ENCODE data around the gene SETBP1.

SETBP1 gene

DNA sequence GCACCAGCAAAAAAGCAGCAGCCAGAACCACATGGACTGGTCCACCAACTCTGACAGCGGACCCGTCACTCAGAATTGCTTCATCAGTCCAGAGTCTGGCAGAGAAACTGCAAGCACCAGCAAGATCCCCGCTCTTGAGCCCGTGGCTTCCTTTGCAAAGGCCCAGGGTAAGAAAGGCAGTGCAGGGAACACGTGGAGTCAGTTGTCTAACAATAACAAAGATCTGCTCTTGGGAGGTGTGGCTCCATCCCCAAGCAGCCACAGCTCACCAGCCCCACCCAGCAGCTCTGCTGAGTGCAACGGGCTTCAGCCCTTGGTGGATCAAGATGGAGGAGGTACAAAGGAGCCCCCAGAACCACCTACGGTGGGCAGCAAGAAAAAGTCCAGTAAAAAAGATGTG is 269.3 kb downstream of the SETBP1 start:
- Mint-ChIP-seq H3K4me3 (no peak overlapping the region), H3K27ac (peak overlapping the region; percentile 26), H3K9me3 (no peaks in the 10 kb centered on the region), H3K36me3 (ENCODE audit: low read depth) (peaks cover 54% of the 10 kb centered on the region), H3K27me3 (ENCODE audit: low read depth, poor library complexity) (no peaks in the 10 kb centered on the region), H3K4me1 (peaks cover 56% of the 10 kb centered on the region)
- DNase-seq: no peak
- TF ChIP-seq, protein P1, sequence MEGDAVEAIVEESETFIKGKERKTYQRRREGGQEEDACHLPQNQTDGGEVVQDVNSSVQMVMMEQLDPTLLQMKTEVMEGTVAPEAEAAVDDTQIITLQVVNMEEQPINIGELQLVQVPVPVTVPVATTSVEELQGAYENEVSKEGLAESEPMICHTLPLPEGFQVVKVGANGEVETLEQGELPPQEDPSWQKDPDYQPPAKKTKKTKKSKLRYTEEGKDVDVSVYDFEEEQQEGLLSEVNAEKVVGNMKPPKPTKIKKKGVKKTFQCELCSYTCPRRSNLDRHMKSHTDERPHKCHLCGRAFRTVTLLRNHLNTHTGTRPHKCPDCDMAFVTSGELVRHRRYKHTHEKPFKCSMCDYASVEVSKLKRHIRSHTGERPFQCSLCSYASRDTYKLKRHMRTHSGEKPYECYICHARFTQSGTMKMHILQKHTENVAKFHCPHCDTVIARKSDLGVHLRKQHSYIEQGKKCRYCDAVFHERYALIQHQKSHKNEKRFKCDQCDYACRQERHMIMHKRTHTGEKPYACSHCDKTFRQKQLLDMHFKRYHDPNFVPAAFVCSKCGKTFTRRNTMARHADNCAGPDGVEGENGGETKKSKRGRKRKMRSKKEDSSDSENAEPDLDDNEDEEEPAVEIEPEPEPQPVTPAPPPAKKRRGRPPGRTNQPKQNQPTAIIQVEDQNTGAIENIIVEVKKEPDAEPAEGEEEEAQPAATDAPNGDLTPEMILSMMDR (IDR thresholded peaks at IDR 0.05): no peak

DNA sequence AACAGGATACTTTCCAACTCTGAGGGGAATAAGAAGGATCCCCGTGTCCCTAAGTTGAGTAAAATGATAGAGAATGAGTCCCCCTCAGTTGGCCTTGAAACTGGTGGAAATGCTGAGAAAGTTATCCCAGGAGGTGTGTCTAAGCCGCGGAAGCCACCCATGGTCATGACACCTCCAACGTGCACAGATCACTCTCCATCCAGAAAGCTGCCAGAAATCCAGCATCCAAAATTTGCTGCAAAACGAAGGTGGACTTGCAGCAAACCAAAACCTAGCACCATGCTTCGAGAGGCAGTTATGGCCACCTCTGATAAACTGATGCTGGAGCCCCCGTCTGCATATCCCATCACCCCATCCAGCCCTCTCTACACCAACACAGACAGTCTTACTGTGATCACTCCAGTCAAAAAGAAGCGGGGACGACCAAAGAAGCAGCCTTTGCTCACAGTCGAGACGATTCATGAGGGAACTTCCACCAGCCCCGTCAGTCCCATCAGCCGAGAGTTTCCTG is 270.1 kb downstream of the SETBP1 start:
- DNase-seq: no peak
- peaks cover 56% of the 10 kb centered on the region for H3K36me3 Mint-ChIP-seq (ENCODE audit: low read depth)
- peaks cover 48% of the 10 kb centered on the region for H3K4me1 Mint-ChIP-seq
- H3K27me3 Mint-ChIP-seq (ENCODE audit: low read depth, poor library complexity): peaks cover 3% of the 10 kb centered on the region
- TF ChIP-seq, protein P1 (IDR thresholded peaks at IDR 0.05): no peak
- H3K9me3 Mint-ChIP-seq: no peaks in the 10 kb centered on the region
- H3K4me3 Mint-ChIP-seq: no peak overlapping the region
- peak overlapping the region; percentile 43 for H3K27ac Mint-ChIP-seq

- Mint-ChIP-seq H3K4me1 (peaks cover 38% of the 10 kb centered on the region), H3K27ac (no peak overlapping the region), H3K27me3 (ENCODE audit: low read depth, poor library complexity) (peaks cover 3% of the 10 kb centered on the region), H3K4me3 (no peak overlapping the region), H3K9me3 (no peaks in the 10 kb centered on the region), H3K36me3 (ENCODE audit: low read depth) (peaks cover 66% of the 10 kb centered on the region)
- DNase-seq: no peak
- TF ChIP-seq, protein P1 (IDR thresholded peaks at IDR 0.05): no peak
These were observed 271.1 kb downstream of the SETBP1 start for GRCh38 chr18:44951748-44952147.

GRCh38 chr18:44954257-44954656 is 273.6 kb downstream of the SETBP1 start:
- TF ChIP-seq, protein P1 (IDR thresholded peaks at IDR 0.05): no peak
- H3K27me3 Mint-ChIP-seq (ENCODE audit: low read depth, poor library complexity): peaks cover 3% of the 10 kb centered on the region
- H3K9me3 Mint-ChIP-seq: no peaks in the 10 kb centered on the region
- no peak overlapping the region for H3K4me3 Mint-ChIP-seq
- peaks cover 79% of the 10 kb centered on the region for H3K36me3 Mint-ChIP-seq (ENCODE audit: low read depth)
- peaks cover 46% of the 10 kb centered on the region for H3K4me1 Mint-ChIP-seq
- DNase-seq: no peak
- no peak overlapping the region for H3K27ac Mint-ChIP-seq

- Mint-ChIP-seq H3K36me3 (ENCODE audit: low read depth) (peaks cover 75% of the 10 kb centered on the region), H3K4me1 (peaks cover 52% of the 10 kb centered on the region), H3K27ac (no peak overlapping the region), H3K27me3 (ENCODE audit: low read depth, poor library complexity) (peaks cover 3% of the 10 kb centered on the region), H3K9me3 (no peaks in the 10 kb centered on the region), H3K4me3 (no peak overlapping the region)
- TF ChIP-seq, protein P1 (IDR thresholded peaks at IDR 0.05): no peak
- DNase-seq: no peak
These were observed 275.1 kb downstream of the SETBP1 start for GRCh38 chr18:44955825-44956224.

DNA sequence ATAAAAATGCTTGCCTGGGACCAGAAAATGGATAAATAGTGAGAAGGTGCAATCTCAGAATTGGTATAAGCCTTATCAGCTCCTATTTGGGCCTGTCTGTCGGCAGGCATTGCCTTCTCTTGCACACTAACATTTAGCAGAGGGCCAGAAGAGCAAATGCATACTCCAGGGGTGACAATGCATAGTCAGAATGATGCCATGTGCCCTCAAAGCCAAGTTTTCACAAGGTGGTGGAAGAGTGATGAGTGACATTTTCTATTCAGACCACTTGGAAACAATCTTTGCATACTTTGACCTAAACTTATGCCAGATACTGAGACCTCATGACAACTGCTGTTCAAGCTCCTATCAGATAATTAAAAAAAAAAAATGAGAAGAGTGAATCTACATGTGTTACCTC is 276.3 kb downstream of the SETBP1 start:
- no peaks in the 10 kb centered on the region for H3K9me3 Mint-ChIP-seq
- TF ChIP-seq, protein P1 (IDR thresholded peaks at IDR 0.05): no peak

More for the DNA sequence above, 276.3 kb downstream of the SETBP1 start:
- H3K27ac Mint-ChIP-seq: no peak overlapping the region
- H3K27me3 Mint-ChIP-seq (ENCODE audit: low read depth, poor library complexity): peaks cover 3% of the 10 kb centered on the region
- no peak for DNase-seq
- peaks cover 72% of the 10 kb centered on the region for H3K36me3 Mint-ChIP-seq (ENCODE audit: low read depth)
- no peak overlapping the region for H3K4me3 Mint-ChIP-seq
- peaks cover 52% of the 10 kb centered on the region for H3K4me1 Mint-ChIP-seq

Data from nephron progenitor cell (in vitro differentiated cells).